Endothelial cell of umbilical vein (primary cell): ENCODE data around the gene GID4. TPM values are rescaled to one million over a fixed set of nuclear protein-coding genes. Genes with fewer than 3 reads are reported as not detected.
"Not testable (repeated sequence)": the region's sequence is repeated elsewhere in the genome, so short reads cannot be mapped to it uniquely, and the experiment has no call there.

ENCODE experiments used
- BruUV-seq: library from RNA; stranded (reverse); fragments of 400-500 nt; replicated peaks from 2 replicates; lab custom pipeline; 2021; lab: Mats Ljungman, UMichigan
- CTCF ChIA-PET: fragments of 300-600, 350-600 bp; sonication (Branson Sonifier 250); formaldehyde crosslinking; loops from one replicate; lab custom pipeline; 2021; ENCODE audit warnings: antibody characterized with exemption, inconsistent platforms; lab: Charles Lee
- POLR2A ChIA-PET: fragments of 300-600, 350-600 bp; sonication (Branson Sonifier 250); formaldehyde crosslinking; loops from one replicate; lab custom pipeline; 2021; ENCODE audit warnings: antibody characterized with exemption, inconsistent platforms; lab: Charles Lee
- DNase-seq: peaks from one replicate; pipeline ENCODE4 v3.0.0-alpha.2; 2011; ENCODE audit warnings: low read depth, low spot score
- FAIRE-seq: peaks from 2 replicates; lab custom pipeline; 2011; peaks lifted over from hg19 to GRCh38; lab: Jason Lieb, UNC
- H2AFZ ChIP-seq: 2 replicates; pipeline ENCODE4 v1.6.0; 2012; ENCODE audit warnings: low read depth, low read length, control low read depth, inconsistent platforms
- H3K27ac ChIP-seq: 2 replicates; pipeline ENCODE4 v1.5.1; 2011; ENCODE audit warnings: low read depth, mild to moderate bottlenecking, control low read depth, low read length, moderate library complexity; ENCODE audit not compliant: insufficient read depth
- H3K27me3 ChIP-seq, 2 experiments: 2 replicates each; pipeline versions ENCODE4 v1.6.0 to v1.6.1; 2011; ENCODE audit warnings: low read length in 2 of 2, mixed read lengths in 1 of 2; ENCODE audit not compliant: control insufficient read depth in 2 of 2, insufficient read depth in 2 of 2
- H3K36me3 ChIP-seq, 2 experiments: 2 replicates in 1 of 2; 3 replicates in 1 of 2; pipeline ENCODE4 v1.5.1; 2011; ENCODE audit warnings: low read length in 2 of 2, mild to moderate bottlenecking in 1 of 2, moderate library complexity in 1 of 2; ENCODE audit not compliant: control insufficient read depth in 2 of 2, insufficient read depth in 2 of 2; ENCODE audit errors: extremely low read depth in 1 of 2
- H3K4me1 ChIP-seq: 3 replicates; pipeline ENCODE4 v1.5.1; 2011; ENCODE audit warnings: mild to moderate bottlenecking, low read length; ENCODE audit not compliant: control insufficient read depth, insufficient read depth; ENCODE audit errors: extremely low read depth
- H3K4me2 ChIP-seq: 2 replicates; pipeline ENCODE4 v1.6.1; 2011; ENCODE audit warnings: low read length, control low read depth, mixed read lengths; ENCODE audit not compliant: insufficient read depth
- H3K4me3 ChIP-seq, 3 experiments: fragments of 200-600 bp in 1 of 3; sonication (generic), shearing (Covaris generic) in 1 of 3; replicated peaks in 1 of 3; 2 replicates each; pipeline ENCODE4 v1.5.1; 2011 to 2016; ENCODE audit warnings: control low read depth in 3 of 3, low read length in 3 of 3, mild to moderate bottlenecking in 2 of 3, inconsistent platforms in 1 of 3, low read depth in 1 of 3, moderate library complexity in 1 of 3; ENCODE audit not compliant: insufficient read depth in 1 of 3
- H3K79me2 ChIP-seq: 2 replicates; pipeline ENCODE4 v1.6.0; 2012; ENCODE audit warnings: low read length, inconsistent platforms; ENCODE audit not compliant: control insufficient read depth, insufficient read depth
- H3K9ac ChIP-seq: replicated peaks from 2 replicates; pipeline ENCODE3; 2011; ENCODE audit warnings: low read length, control low read depth; ENCODE audit not compliant: insufficient read depth; ENCODE audit errors: extremely low read depth
- H3K9me1 ChIP-seq: replicated peaks from 3 replicates; pipeline ENCODE4 v1.6.0; 2011; ENCODE audit warnings: mild to moderate bottlenecking, low read length; ENCODE audit not compliant: control insufficient read depth, insufficient read depth; ENCODE audit errors: extremely low read depth
- H3K9me3 ChIP-seq: replicated peaks from 2 replicates; pipeline ENCODE4 v1.5.1; 2012; ENCODE audit warnings: low read length, inconsistent platforms; ENCODE audit not compliant: control insufficient read depth, insufficient read depth
- H4K20me1 ChIP-seq: replicated peaks from 2 replicates; pipeline ENCODE3; 2011; ENCODE audit warnings: mild to moderate bottlenecking, low read length; ENCODE audit not compliant: control insufficient read depth, insufficient read depth; ENCODE audit errors: extremely low read depth
- CTCF ChIP-seq, 2 donors: IDR thresholded peaks; 1 replicate in 1 of 2; 2 replicates in 1 of 2; pipeline ENCODE4 v1.5.1; 2011; ENCODE audit warnings: low read length in 2 of 2, mild to moderate bottlenecking in 2 of 2, moderate library complexity in 2 of 2, control low read depth in 1 of 2, inconsistent platforms in 1 of 2, low read depth in 1 of 2; ENCODE audit not compliant: insufficient read depth in 1 of 2; ENCODE audit errors: extremely low read depth in 1 of 2
- FOS ChIP-seq: IDR thresholded peaks from 2 replicates; pipeline ENCODE4 v1.6.1; 2011; ENCODE audit warnings: mild to moderate bottlenecking, low read length, moderate library complexity, borderline replicate concordance; ENCODE audit not compliant: insufficient read depth
- MAX ChIP-seq: IDR thresholded peaks from 2 replicates; pipeline ENCODE4 v1.6.1; 2011; ENCODE audit not compliant: insufficient read depth, insufficient read length
- MYC ChIP-seq: IDR thresholded peaks from one replicate; pipeline ENCODE4 v1.6.1; 2011; ENCODE audit warnings: mild to moderate bottlenecking, low read depth, low read length
- dilution Hi-C: fragments of 300-500 bp; cut with MboI; formaldehyde crosslinking; loops from one replicate; pipeline ENCODE4 v1.15.0; 2019; ENCODE audit warnings: low sequenced_read_pairs; ENCODE audit not compliant: extremely low pct_ligation_motif_present
- intact Hi-C: fragments of 100-400 bp; cut with micrococcal nuclease; formaldehyde crosslinking; loops from one replicate; pipeline ENCODE4 v1.10.0; 2022
- polyA plus RNA-seq, 4 experiments: library from polyadenylated mRNA; depleted of rRNA in 3 of 4; stranded (reverse) in 3 of 4; unstranded in 1 of 4; fragments of >200 nt; gene quantifications; 2 replicates each; pipeline versions ENCODE4 v1.2.1 to v1.2.3, GENCODE V29; 2011 to 2012; ENCODE audit warnings: missing spikeins in 1 of 4
- total RNA-seq: library from RNA; stranded (reverse); gene quantifications from 2 replicates; pipeline ENCODE4 v1.2.3, GENCODE V29; 2021

The GID4 gene
- total and polyA plus RNA-seq, 2 donors (not counting 3 experiments of a cell fraction or from before 2014, with no cell fraction given) = 6.4 to 11.3 TPM

DNA sequence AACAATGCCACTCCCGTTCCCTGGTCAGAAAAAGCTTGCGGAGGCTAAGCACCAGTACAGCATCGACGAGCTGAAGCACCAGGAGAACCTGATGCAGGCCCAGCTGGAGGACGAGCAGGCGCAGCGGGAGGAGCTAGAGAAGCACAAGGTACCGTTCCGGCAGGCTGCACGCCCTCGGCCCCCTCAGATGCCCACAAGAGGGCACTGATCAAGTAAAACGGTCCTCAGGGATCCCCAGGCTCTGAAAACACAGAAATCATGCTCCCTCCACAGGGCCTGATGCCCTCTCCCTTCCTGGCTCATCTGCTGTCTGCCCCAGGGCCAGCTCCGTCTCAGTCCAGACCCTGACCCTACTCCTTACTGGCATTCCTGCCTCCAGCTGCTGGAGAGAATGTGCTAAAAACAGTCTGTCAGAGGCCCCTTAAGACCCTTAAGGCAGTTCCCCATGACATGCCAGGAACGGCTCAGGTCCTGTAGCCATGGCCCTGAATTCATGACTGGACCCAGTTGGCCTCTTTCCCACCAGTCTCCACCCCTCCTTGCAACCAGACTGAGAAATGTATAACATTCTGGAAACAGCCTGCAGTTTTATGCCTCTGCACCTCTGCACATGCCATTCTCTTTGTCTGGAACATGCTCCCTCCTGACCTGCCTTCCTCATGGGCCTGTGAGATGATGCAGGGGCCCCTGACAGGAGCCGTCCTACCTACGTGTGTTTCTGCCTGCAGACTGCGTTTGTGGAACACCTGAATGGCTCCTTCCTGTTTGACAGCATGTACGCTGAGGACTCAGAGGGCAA, 44.7 kb upstream of the GID4 start:
- BruUV-seq = no TSS peak
- CTCF ChIA-PET = interaction anchor here (0.7 to 1.9 kb wide), 5 partner anchors 9 to 41 kb away, joined by 3 to 17 read pairs (median 4); partner anchors contain the start of genes DRC3 and TOM1L2
- FAIRE-seq (peak; percentile 18), DNase-seq (peak; percentile 31)
- TF ChIP-seq MAX (no peak), FOS (no peak), CTCF (IDR thresholded peaks at IDR 0.05; ENCODE audit: extremely low read depth in 1 of 2, insufficient read depth in 1 of 2, low read depth in 1 of 2, low read length in 2 of 2) (peak; percentile 29 to 66), MYC (no peak)
- Histone ChIP-seq H3K4me1 (no peaks in the 10 kb centered on the region), H3K27ac (no peak overlapping the region), H3K9ac (no peak overlapping the region), H3K27me3 (no peaks in the 10 kb centered on the region), H3K79me2 (no peaks in the 10 kb centered on the region), H3K36me3 (no peaks in the 10 kb centered on the region), H2AFZ (peak overlapping the region; percentile 19), H3K4me2 (no peak overlapping the region), H3K9me1 (no peaks in the 10 kb centered on the region), H3K9me3 (no peaks in the 10 kb centered on the region), H3K4me3 (no peak overlapping the region), H4K20me1 (no peaks in the 10 kb centered on the region)
- POLR2A ChIA-PET = no interaction called here
- dilution Hi-C loops (no loop called here), intact Hi-C loops (loop anchor here (1.0 kb wide), 1 partner anchor 39 kb away; no protein-coding TSS in a partner anchor)

GRCh38 chr17:17995887-17996286, 43.3 kb upstream of the GID4 start:
- POLR2A ChIA-PET, H3K27me3 ChIP-seq, H3K36me3 ChIP-seq, intact Hi-C loops, H3K9me3 ChIP-seq, H3K9me1 ChIP-seq, H3K4me3 ChIP-seq, BruUV-seq, H3K27ac ChIP-seq, H4K20me1 ChIP-seq, H3K79me2 ChIP-seq, dilution Hi-C loops, H2AFZ ChIP-seq, DNase-seq, H3K9ac ChIP-seq, FAIRE-seq, H3K4me2 ChIP-seq, H3K4me1 ChIP-seq: not testable (repeated sequence)
- CTCF ChIA-PET = interaction anchor here (0.8 kb wide), 1 partner anchor 61 kb away, joined by 3 read pairs; no protein-coding TSS in a partner anchor
